HG02981 (cell line): ENCODE results near the gene PPP1R14B.
A peak's percentile ranks its signal among the peaks of the same experiment; 100 is the strongest.

Source experiments
- ATAC-seq: cut with Tn5 transposase; IDR thresholded peaks from one replicate; pipeline ENCODE4 v1.9.1; 2021; ENCODE audit warnings: mild to moderate bottlenecking, moderate library complexity; ENCODE audit not compliant: unreplicated experiment

PPP1R14B gene

GRCh38 chr11:64232182-64232966, 14.4 kb downstream of the PPP1R14B start:
- ATAC-seq, result no peak

- ATAC-seq, result no peak
These were observed 15.2 kb downstream of the PPP1R14B start for GRCh38 chr11:64231546-64231945.

GRCh38 chr11:64230985-64231365, 15.8 kb downstream of the PPP1R14B start:
- ATAC-seq, result no peak

- peak; percentile 39 for ATAC-seq
These were observed 16.4 kb downstream of the PPP1R14B start, which contains the start of gene DNAJC4 for GRCh38 chr11:64230171-64230984. Gene DNAJC4 (plus strand): TSS chr11:64230548. CDS start chr11:64230855, 307 bp downstream.

GRCh38 chr11:64229744-64230170, 17.0 kb downstream of the PPP1R14B start:
- ATAC-seq, result no peak

- ATAC-seq, result no peak
These were observed 17.5 kb downstream of the PPP1R14B start for GRCh38 chr11:64229090-64229743.

GRCh38 chr11:64227405-64227956, 19.3 kb downstream of the PPP1R14B start:
- ATAC-seq, result no peak

GRCh38 chr11:64226507-64227051, 20.2 kb downstream of the PPP1R14B start:
- ATAC-seq, result no peak

GRCh38 chr11:64225608-64226506, 20.9 kb downstream of the PPP1R14B start, which contains the start of the genes NUDT22 and TRPT1:
Gene NUDT22 (plus strand): TSS chr11:64226274. CDS start chr11:64226653, 379 bp downstream.
Gene TRPT1 (minus strand): TSS chr11:64226186. CDS start chr11:64225860, 326 bp downstream.
- ATAC-seq, result peak; percentile 44

- no peak for ATAC-seq
These were observed 21.7 kb downstream of the PPP1R14B start for GRCh38 chr11:64224891-64225607.

GRCh38 chr11:64224151-64224890, 22.4 kb downstream of the PPP1R14B start:
- ATAC-seq, result no peak

- ATAC-seq, result no peak
These were observed 23.6 kb downstream of the PPP1R14B start for GRCh38 chr11:64223001-64223651.

- ATAC-seq, result no peak
These were observed 24.1 kb downstream of the PPP1R14B start for GRCh38 chr11:64222651-64223000.

GRCh38 chr11:64220798-64221197, 25.9 kb downstream of the PPP1R14B start:
- no peak for ATAC-seq

- ATAC-seq, result no peak
These were observed 26.5 kb downstream of the PPP1R14B start for GRCh38 chr11:64220271-64220670.

- ATAC-seq, result no peak
These were observed 27.0 kb downstream of the PPP1R14B start for GRCh38 chr11:64219755-64220154.

- no peak for ATAC-seq
These were observed 27.4 kb downstream of the PPP1R14B start for GRCh38 chr11:64219354-64219684.
